Skin epidermis (tissue), 12 donors: Measurements from ENCODE around the gene CLK3.
"Not testable (repeated sequence)": the region's sequence is repeated elsewhere in the genome, so short reads cannot be mapped to it uniquely, and the experiment has no call there.

Experiments
- H3K27ac ChIP-seq, 21 experiments: fragments of 200-600 bp; sonication (generic) in 11 of 21; one replicate each; pipeline ENCODE4 v1.5.0; 2020; ENCODE audit warnings: mild to moderate bottlenecking in 3 of 21, inconsistent platforms in 2 of 21, moderate library complexity in 2 of 21
- H3K4me3 ChIP-seq, 7 experiments: fragments of 200-600 bp; sonication (generic) in 2 of 7; one replicate each; pipeline ENCODE4 v1.5.0; 2020; ENCODE audit warnings: inconsistent platforms in 2 of 7, mild to moderate bottlenecking in 2 of 7, moderate library complexity in 1 of 7

The CLK3 gene

GRCh38 chr15:74618841-74619596, 3.4 kb downstream of the CLK3 start:
- no peak overlapping the region for H3K4me3 ChIP-seq
- peak overlapping the region in 1 of 21 experiments; percentile 2 for H3K27ac ChIP-seq

- H3K27ac ChIP-seq, result no peak overlapping the region
Measured at GRCh38 chr15:74619916-74620635, 4.4 kb downstream of the CLK3 start.

GRCh38 chr15:74620636-74621545, 5.3 kb downstream of the CLK3 start:
- Histone ChIP-seq H3K27ac (peak overlapping the region in 1 of 21 experiments; percentile 37), H3K4me3 (no peak overlapping the region)

More at GRCh38 chr15:74619916-74620635, 4.4 kb downstream of the CLK3 start:
- H3K4me3 ChIP-seq, result no peak overlapping the region

GRCh38 chr15:74621546-74621920, 5.9 kb downstream of the CLK3 start:
- Histone ChIP-seq H3K4me3 (no peak overlapping the region), H3K27ac (no peak overlapping the region)

- H3K4me3 ChIP-seq, result no peak overlapping the region
- no peak overlapping the region for H3K27ac ChIP-seq
Measured at GRCh38 chr15:74621936-74622335, 6.3 kb downstream of the CLK3 start.

GRCh38 chr15:74622758-74623157, 7.1 kb downstream of the CLK3 start:
- Histone ChIP-seq H3K4me3 (no peak overlapping the region), H3K27ac (no peak overlapping the region)

- Histone ChIP-seq H3K4me3 (no peak overlapping the region), H3K27ac (no peak overlapping the region)
Measured at GRCh38 chr15:74624020-74624602, 8.5 kb downstream of the CLK3 start.

- Histone ChIP-seq H3K27ac (peak overlapping the region in 1 of 21 experiments; percentile 57), H3K4me3 (no peak overlapping the region)
Measured at GRCh38 chr15:74625693-74626092, 10.1 kb downstream of the CLK3 start.

- H3K27ac ChIP-seq, result peak overlapping the region in 1 of 21 experiments; percentile 57
- H3K4me3 ChIP-seq, result no peak overlapping the region
Measured at GRCh38 chr15:74626336-74626735, 10.7 kb downstream of the CLK3 start.

- H3K27ac ChIP-seq, result peak overlapping the region in 1 of 21 experiments; percentile 57
Measured at GRCh38 chr15:74626752-74627692, 11.4 kb downstream of the CLK3 start.

GRCh38 chr15:74627766-74628165, 12.1 kb downstream of the CLK3 start:
- no peak overlapping the region for H3K4me3 ChIP-seq
- peak overlapping the region in 2 of 21 experiments; percentile 3 to 28 for H3K27ac ChIP-seq

More at GRCh38 chr15:74626752-74627692, 11.4 kb downstream of the CLK3 start:
- no peak overlapping the region for H3K4me3 ChIP-seq

GRCh38 chr15:74628199-74628598, 12.6 kb downstream of the CLK3 start:
- no peak overlapping the region for H3K4me3 ChIP-seq
- peak overlapping the region in 1 of 21 experiments; percentile 28 for H3K27ac ChIP-seq

GRCh38 chr15:74628949-74629348, 13.3 kb downstream of the CLK3 start:
- no peak overlapping the region for H3K4me3 ChIP-seq
- no peak overlapping the region for H3K27ac ChIP-seq

GRCh38 chr15:74629696-74630095, 14.1 kb downstream of the CLK3 start:
- not testable (repeated sequence) for H3K27ac ChIP-seq

GRCh38 chr15:74630284-74631086, 14.8 kb downstream of the CLK3 start:
- Histone ChIP-seq H3K27ac (peak overlapping the region in 1 of 21 experiments; percentile 11), H3K4me3 (no peak overlapping the region)

More at GRCh38 chr15:74629696-74630095, 14.1 kb downstream of the CLK3 start:
- not testable (repeated sequence) for H3K4me3 ChIP-seq

GRCh38 chr15:74631087-74631385, 15.4 kb downstream of the CLK3 start:
- Histone ChIP-seq H3K27ac (peak overlapping the region in 1 of 21 experiments; percentile 11), H3K4me3 (no peak overlapping the region)

- no peak overlapping the region for H3K4me3 ChIP-seq
- peak overlapping the region in 1 of 21 experiments; percentile 11 for H3K27ac ChIP-seq
Measured at GRCh38 chr15:74631408-74631807, 15.8 kb downstream of the CLK3 start.
